Left renal pelvis (tissue), 4 donors: ENCODE measurements around the gene ETFB. TPM values are rescaled to one million over a fixed set of nuclear protein-coding genes. Genes with fewer than 3 reads are reported as not detected.

ENCODE experiments used
- DNase-seq, 4 donors: peaks; one replicate each; pipeline ENCODE4 v3.0.0-alpha.2; 2013; ENCODE audit warnings: low read depth in 4 of 4, low spot score in 3 of 4
- polyA plus RNA-seq, 4 donors: library from polyadenylated mRNA; unstranded; fragments of 120-200 nt; gene quantifications; one replicate each; pipeline ENCODE4 v1.2.1, GENCODE V29; 2013; ENCODE audit not compliant: insufficient read length in 4 of 4

The ETFB gene
- polyA plus RNA-seq, 4 donors, result 45.4 to 143 (median 111) TPM

DNA sequence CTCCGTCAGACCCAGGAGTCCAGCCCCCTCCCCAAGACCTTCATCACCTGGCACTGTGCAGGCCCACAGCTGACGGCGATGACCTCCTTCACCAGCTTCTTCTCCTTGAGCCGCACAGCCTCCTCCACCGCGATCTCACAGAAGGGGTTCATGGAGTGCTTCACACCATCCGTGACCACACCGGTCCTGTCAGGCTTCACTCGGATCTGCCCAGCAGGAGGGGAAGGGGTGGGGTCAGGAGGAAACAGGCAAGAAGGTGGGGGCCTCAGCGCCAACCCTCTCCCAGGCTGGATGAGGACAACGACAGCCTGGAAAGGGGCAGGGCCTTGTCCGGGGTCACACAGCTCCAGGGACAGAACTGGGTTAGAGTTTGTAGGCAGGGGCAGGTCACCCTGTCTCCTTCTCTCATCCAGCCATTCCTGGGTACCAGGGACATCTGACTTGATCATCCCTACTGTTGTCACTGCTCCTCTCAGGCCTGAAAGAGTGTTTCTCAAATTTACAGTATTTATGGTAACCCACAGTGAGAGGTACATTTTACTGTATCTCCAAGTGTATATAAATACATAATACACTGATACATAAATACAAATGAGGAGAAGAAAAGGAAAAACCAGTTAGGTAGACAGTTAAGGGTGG lies 12.0 kb downstream of the ETFB start:
- no peak for DNase-seq

GRCh38 chr19:51352783-51353360 lies 13.3 kb downstream of the ETFB start:
- no peak for DNase-seq

GRCh38 chr19:51351266-51351990 lies 14.8 kb downstream of the ETFB start:
- no peak for DNase-seq

DNA sequence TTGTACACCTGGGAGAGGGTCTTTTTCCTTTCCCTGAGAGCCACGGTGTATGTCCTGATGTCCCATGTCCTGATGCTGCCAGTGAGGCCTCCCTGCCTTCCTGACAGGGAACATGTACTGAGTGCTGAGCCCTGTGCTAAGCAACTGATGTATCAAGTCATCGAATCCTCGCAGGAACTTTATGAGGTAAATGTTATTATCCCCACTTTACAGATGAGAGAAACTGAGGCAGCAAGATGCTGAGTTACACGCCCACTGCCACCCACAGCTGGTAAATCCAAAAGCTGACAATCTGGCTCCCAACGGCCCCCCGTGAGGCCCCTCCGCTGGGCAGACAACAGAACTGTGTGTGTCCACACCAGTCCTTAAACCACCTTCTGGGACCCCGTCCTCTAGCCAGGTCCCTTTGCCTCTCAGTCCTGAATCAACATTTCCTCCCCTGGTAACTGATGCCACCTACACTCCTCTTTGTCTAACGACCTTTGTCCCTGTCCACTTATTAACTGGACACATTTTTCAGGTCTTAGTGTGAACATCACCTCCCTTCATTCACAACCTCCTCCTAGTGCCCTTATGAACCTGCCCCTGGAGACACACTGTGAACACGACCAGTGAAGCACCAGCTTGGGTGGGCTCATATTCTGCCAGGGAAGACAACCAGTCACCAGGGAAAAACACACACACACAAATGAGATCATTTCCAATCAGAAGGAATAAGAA lies 18.8 kb downstream of the ETFB start:
- no peak for DNase-seq

GRCh38 chr19:51346742-51347141 lies 19.4 kb downstream of the ETFB start:
- no peak for DNase-seq

DNA sequence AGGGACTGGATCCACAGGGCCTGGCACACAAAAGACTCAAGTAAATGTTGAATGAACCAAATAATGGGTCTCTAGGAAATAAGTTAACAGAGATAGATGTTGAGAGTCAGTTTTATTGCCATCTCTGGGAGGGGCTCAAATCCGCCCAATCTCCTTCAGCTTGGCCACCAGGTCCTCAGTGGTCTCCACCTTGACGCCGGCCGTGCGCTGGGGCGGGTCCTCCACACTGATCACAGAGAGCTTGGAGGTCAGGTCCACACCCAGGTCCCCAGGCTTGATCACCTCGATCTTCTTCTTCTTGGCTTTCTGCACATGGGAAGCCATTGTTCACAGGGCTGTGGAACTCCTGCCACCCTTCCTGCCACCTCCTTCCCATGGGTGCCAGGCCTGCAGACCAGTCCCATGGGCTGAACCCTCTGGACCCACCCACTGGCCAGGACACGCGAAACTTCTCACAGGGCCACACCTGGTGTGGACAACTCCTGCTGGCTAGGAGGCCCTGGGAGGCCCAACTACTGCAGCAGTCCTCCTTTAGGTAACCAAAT lies 21.0 kb downstream of the ETFB start:
- DNase-seq, result no peak

GRCh38 chr19:51342631-51343569 lies 23.3 kb downstream of the ETFB start:
- no peak for DNase-seq

DNA sequence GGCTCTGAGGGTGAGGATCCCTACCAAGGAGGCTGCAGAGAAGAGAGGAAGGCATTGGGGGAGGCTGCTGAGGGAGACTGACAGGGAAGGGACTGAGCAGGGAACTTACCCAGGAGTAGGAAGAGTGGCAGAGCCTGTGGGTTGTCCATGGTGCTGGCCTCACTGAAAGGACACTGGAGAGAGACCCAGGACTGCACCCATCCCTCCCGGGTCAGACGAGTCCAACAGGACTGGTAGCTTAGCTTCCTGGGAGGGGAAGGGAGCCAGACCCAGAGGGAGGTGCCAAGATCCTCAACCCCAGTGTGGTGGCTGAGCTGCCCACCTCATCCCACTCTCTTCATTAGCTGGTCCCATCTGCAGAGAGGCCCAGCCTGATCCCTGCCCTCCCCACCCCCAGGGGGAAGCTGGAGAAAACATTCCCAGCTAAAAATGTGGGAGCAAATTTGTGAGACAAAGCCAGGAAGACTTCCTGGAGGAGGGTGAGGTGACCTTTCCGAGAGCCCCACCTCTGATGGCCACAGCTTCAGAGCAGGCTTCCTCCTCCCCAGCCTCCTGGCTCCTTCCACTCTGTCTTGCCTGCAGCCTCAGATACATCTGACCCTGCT lies 24.1 kb downstream of the ETFB start, which contains the start of gene VSIG10L:
Gene VSIG10L, minus strand, starts transcription at position 164 of the 605 bp plus-strand sequence. Its CDS starts 15 bp downstream, at position 149.
- DNase-seq, result no peak

DNA sequence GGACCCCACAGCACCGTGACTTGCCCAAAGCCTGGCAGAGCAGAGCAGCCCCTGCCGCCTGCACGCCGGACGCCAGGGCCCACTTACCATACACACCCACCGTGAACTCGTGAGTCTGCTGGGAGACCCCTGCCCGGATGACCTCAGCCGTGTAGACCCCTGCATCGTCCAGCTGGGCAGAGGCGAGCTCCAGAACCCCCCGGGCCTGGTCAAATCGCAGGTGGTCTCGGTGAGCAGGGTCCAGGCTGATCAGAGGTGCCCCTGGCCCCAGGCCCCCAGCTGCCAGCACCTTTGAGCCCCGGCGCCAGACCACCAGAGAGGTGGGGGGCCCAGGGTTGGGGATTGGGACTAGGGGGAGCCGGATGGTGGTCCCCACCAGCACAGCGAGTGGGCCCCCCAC lies 25.1 kb downstream of the ETFB start:
- DNase-seq, result no peak

GRCh38 chr19:51339687-51340656 lies 26.2 kb downstream of the ETFB start:
- DNase-seq, result peak; percentile 77 to 88 (median 79)

GRCh38 chr19:51339313-51339686 lies 26.9 kb downstream of the ETFB start:
- DNase-seq, result peak in 1 of 4 donors; percentile 27

DNA sequence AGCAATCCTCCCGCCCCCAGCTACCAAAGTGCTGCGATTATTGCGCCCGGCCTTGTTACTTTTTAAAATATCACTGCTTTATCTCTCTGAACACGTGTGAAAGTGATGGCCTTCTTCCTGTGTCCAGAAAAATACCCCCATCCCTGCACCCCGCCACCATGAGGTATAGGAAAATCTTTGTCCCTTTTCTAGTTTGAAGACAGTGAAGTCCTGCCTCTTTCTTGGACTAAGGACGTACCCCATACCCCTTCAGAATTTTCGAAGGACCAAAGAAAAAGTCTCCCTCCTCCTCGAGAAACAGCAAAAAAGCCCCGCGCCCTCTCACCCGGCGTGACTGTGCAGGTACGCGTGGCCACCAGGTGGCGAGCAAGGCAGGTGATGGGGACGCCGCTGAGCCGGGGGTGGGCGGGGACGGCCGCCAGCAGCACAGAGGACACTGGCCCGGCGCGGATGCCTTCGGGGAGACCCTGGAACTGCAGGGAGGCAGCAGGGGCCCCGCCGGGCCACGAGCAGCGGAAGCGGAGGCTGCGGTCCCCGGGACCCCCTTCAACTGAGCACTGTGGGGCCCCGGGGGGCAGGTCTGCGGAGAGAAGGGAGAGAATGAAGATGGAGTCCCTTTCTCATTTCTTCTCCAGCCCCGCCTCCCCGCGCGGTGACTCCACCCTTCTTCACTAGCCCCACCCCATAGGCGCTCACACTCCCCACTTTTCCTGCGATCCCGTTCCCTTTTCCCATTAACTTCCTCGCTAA lies 27.4 kb downstream of the ETFB start:
- DNase-seq, result peak in 1 of 4 donors; percentile 66

DNA sequence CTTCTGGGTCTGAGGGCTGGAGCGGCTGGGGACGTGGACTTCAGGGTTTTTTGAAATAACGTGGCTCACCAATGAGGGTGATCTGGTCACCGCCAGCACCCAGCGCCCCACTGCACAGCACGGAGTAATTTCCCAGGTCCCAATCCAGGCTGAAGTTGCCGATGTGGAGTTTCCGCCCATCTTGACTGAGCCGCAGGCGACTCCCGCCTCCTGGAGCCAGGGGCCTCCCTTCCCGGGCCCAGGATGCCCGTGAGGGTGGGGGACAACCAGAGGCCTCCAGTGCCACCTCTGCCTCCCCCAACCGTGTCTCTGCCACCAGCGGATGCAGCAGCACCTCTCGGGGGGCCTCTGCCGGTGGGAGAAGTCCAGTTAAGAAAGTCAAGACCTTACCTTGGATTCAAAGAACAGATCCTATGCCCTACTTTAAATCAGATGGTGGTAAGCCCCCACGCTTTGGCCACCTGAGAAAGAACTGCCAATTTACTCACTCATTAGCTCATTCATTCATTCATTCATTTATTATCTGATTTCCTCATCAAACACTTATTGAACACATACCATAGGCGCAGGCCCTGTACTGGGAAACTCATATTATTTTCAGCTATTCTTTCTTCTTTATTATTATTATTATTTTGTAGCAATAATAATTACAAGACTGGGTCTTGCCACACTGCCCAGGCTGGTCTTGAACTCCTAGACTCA lies 28.2 kb downstream of the ETFB start:
- DNase-seq, result no peak

- DNase-seq, result no peak
These were observed 28.9 kb downstream of the ETFB start for GRCh38 chr19:51337141-51337860.

DNA sequence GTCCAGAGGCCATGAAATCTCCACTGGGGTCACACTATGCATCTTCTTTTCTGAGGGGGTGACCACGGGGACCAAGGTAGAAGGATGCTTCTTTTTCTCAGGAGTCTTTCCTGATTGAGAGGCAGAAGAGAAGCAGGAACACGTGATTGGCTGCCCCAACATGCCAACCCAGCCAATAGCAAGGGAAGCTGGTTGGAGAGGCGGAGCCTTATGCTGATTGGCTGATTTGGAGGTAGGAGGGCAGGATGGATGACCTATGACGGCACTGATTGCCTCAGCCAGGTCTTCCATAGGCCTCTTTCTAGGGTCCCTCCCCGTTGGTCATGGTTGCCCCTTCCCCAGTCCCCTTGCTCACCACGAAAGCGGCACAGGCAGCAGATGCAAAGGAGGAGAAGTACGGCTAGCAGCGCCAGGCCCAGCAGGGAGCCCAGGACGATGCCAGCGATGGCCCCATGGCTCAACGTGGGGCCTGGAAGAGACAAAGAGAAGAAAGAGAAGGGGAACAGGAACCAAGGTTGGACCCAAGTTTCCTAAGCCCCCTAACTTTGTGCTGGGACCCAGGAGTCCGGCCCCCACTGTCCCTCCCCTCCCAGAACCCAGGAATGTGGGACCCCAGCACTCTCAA lies 32.2 kb downstream of the ETFB start:
- DNase-seq, result no peak

DNA sequence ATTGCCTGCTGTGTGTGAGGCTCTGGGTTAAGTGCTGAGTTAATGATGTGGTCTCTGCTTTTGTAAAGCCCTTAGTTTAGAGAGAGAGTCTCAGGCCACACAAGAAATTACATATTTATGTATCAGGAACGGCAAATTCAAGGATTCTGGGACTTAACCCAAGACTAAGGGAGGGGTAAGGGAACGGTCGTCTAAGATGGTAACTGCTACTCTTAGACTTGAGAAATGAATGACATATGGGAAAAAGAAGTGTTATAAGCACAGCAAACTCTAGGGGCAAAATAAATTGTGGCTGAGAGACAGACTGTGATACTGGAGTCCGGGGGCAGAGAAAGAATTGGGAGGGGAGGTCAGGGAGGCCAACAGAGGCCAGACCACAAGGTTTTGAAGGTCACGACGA lies 34.5 kb downstream of the ETFB start:
- DNase-seq, result no peak
